ENCODE measurements around the gene MRGPRF.

The MRGPRF gene

DNA sequence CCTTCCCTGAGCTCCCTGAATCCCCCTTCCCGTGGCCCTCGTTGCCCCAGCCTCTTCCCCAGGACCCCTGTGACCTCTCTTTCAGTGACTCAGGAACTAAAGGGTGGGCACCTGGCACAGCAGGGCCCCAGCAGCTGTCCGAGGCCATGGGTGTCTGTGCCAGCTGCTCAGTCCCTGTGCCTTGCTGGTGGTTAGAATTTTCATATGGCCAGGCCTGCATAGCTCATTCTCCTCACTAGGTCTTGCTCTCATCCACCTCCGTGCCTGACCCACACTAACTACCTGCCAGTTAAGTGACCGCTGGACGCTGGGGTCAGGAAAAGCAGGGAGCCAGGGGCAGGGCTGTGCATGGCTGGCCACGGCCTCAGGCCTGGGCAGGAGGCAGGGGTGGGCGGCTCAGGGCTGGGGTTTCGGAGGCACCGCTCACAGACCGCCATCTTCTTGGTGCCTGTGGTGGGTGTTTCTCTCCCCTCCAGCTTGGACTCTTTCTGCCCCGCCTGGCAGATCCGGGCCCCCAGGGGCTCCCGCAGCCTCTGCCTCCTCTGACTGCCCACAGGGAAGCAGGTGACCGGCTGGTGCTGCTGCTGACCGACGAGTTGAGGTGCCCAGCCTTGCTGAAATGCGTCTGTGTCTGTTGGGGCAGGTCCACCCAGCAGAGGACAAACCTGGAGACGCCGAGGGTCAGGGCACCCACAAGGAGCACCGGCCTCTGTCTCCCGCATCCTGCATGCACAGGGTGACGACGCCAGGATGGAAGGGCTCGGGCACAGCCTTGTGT, 52.6 kb downstream of the MRGPRF start:
- no peak for DNase-seq

DNA sequence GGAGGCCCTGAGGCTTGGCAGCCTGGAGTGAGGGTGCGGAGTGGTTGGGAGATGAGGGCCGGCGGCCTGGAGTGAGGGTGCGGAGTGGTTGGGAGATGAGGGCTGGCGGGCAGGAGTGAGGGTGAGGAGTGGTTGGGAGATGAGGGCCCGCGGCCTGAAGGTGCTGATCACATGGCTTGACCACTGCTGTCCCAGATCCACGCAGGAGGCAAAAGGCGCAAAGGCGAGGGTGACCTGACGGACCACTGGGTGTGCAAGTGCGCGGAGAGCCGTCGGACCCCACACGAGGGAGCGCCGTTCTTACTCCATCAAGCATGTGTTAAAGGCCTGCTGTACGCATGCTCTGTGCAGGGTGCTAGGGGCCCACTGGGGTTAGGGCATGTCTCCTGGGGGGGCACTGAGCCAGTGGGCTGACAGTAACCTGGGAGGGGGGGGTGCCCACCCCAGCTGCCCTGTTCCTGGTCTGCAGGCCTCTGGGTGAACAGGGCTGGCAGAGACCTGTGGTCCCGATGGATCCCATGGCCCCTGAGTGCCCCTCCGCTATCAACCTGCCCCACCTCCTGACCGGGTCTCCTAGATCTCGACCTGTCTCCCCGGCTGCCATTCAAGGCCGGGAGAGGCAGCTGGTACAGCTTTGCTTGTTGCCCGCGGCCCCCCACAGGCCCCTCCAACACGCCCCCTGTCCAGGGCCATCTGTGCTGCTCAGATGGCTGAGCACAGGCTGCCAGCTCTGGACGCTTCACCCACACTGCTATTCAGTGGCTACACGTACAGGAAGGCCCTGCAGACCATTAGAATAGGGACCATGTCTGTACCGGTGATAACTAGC, 53.4 kb downstream of the MRGPRF start:
- DNase-seq = no peak

DNA sequence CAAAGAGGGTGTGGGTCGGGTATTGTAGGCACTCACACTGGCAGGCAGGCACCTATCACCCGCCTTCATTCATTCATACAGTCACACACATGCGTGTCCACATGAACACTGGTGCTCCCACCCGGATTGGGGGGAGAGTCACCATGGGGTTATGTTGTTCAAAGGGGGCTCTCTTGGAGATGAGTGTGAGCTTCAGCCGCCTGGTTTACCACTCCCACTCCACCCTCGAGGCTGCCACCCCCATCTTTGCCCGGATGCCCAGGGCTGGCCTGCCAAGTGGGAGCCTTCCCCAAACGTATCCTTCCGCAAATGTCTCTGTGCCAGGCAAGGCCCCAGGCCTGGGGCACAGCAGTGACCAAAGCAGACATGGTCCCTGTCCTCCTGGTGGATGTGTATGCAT, 54.8 kb downstream of the MRGPRF start:
- no peak for DNase-seq

DNA sequence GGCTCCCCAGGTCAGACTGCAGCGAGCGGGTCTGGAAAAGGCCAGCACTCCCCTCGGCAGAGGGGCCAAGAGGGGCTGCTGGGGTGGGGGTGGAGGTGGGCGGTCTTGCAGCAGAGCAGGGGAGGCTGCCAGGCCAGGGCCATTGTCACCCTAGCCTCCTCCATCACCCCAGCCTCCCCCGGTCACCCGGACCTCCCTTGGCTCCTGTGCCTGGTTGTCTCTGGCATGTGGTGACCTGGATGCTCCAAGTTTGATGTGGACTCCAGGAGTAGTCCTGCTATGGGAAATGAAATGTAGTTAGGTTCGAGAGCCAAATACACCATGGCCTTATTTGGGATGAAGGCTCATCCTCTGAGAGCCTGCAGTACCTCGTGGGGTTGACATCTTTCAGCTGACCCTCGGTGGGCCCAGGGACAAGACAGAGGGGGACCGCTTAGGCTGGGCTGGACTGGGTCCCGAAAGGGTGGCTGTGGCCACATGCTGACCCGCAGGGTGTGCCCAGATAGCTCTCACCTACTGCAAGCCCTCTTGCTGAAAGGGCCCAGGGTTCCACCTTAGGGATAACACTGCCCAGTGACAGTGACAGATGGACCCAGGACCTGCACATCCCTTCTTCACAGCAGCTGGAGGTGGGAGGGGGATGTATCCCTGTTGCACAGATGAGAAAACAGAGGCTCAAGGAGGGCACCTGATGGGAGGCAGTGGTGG, 56.3 kb downstream of the MRGPRF start:
- no peak for DNase-seq

DNA sequence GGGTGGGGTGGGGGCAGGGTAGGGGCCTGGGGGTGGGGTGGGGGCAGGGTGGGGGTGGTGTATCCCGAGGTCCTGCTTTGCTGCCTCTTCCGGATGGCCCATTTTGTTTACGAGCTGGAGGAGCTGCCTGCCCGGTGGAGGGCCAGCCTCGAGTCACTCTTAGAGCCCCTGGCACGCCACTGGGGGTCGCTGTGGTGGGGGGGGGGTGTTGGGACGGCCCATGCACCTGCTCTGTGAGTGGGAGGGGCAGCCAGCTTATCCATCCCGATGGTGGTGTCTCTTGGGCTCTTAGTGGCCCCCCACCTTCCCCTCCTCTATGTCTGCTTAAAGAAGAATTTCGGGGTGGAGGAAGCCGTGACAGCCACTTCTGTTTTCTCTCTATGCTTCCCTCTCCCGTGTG, 56.9 kb downstream of the MRGPRF start:
- no peak for DNase-seq

DNA sequence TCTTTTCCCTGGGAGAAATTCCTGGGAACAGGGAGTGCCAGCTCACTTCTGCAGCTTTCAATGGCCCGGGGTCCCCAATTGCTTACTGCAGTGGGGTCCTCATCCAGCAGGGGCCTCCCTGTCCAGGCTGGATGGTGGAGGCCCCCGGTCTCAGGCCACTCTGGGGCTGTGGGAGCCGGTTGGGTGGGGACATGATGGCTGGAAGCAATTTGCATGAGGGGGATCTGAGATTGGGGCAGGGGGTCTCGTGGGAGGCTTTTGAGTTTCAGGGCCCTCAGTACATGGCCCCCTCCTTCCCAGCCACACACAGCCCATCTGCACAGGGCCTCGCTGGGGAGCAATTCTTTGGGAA, 57.5 kb downstream of the MRGPRF start:
- DNase-seq = no peak

DNA sequence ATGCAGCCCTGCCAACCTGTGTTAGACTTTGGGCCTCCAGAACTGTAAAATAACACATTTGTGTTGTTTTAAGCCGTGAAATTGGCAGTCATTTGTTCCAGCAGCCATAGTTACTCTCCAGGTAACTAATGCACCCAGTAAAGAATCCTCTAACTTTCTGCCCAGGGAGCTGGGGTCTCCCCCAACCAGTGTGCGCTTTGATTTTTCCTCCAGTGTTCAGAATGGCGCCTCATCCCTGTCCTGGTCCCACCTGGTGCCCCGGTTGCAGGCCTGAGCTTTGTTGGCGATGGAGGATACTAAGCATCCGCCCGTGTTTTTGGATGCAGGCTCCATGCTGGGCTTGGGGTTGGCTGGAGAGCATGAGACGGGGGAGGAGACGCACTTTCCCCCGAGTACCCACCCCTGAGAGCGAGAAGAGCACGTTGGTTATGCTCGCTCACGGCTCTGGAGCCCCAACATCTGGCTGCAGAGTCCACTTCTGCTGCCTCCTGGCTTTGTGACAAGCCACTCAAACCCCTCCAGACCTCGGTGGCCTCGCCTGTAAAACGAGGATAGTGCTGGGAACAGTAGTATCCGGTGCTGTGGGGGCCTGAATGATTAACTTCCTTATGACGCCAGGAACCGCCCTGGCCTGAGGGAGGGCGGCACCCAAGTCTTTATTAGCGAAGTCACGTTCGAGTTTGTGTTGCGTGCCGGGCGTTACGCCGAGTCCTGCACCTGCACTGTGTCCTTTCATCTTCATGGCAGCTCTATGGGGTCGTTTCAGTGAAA, 58.0 kb downstream of the MRGPRF start:
- DNase-seq = no peak
